Activated CD4-positive, alpha-beta memory T cell treated with anti-CD3 and anti-CD28 coated beads, Interleukin-2, amount 10 ng/mL, durations not matched to agents 7 days and 5 days (primary cell): ENCODE results near the gene INTS1. TPM values are rescaled to one million over a fixed set of nuclear protein-coding genes. Genes with fewer than 3 reads are reported as not detected.

ENCODE experiments used
- CTCF ChIA-PET: fragments of 350-600 bp; sonication (Branson Sonifier 250); formaldehyde crosslinking; loops from one replicate; lab custom pipeline; 2021; ENCODE audit warnings: antibody characterized with exemption, inconsistent platforms; lab: Charles Lee
- POLR2A ChIA-PET: fragments of 350-600 bp; sonication (Branson Sonifier 250); formaldehyde crosslinking; loops from one replicate; lab custom pipeline; 2021; ENCODE audit warnings: antibody characterized with exemption; lab: Charles Lee
- DNase-seq: peaks from one replicate; pipeline ENCODE4 v3.0.0-alpha.2; 2020
- H3K27ac Mint-ChIP-seq: one replicate; pipeline ENCODE4 v1.8.0; 2021; ENCODE audit warnings: mild to moderate bottlenecking, mixed read lengths
- H3K27me3 Mint-ChIP-seq: one replicate; pipeline ENCODE4 v1.8.0; 2021; ENCODE audit warnings: mixed read lengths
- H3K36me3 Mint-ChIP-seq: one replicate; pipeline ENCODE4 v1.8.0; 2021; ENCODE audit warnings: low read depth, mixed read lengths
- H3K4me1 Mint-ChIP-seq: one replicate; pipeline ENCODE4 v1.8.0; 2021; ENCODE audit warnings: mixed read lengths
- H3K4me3 Mint-ChIP-seq: one replicate; pipeline ENCODE4 v1.8.0; 2021; ENCODE audit warnings: mild to moderate bottlenecking, mixed read lengths
- H3K9me3 Mint-ChIP-seq: one replicate; pipeline ENCODE4 v1.8.0; 2021; ENCODE audit warnings: mixed read lengths
- total RNA-seq, 2 experiments: library from RNA; stranded (reverse); gene quantifications; one replicate each; pipeline ENCODE4 v1.2.3, GENCODE V29; 2021

The INTS1 gene, protein sequence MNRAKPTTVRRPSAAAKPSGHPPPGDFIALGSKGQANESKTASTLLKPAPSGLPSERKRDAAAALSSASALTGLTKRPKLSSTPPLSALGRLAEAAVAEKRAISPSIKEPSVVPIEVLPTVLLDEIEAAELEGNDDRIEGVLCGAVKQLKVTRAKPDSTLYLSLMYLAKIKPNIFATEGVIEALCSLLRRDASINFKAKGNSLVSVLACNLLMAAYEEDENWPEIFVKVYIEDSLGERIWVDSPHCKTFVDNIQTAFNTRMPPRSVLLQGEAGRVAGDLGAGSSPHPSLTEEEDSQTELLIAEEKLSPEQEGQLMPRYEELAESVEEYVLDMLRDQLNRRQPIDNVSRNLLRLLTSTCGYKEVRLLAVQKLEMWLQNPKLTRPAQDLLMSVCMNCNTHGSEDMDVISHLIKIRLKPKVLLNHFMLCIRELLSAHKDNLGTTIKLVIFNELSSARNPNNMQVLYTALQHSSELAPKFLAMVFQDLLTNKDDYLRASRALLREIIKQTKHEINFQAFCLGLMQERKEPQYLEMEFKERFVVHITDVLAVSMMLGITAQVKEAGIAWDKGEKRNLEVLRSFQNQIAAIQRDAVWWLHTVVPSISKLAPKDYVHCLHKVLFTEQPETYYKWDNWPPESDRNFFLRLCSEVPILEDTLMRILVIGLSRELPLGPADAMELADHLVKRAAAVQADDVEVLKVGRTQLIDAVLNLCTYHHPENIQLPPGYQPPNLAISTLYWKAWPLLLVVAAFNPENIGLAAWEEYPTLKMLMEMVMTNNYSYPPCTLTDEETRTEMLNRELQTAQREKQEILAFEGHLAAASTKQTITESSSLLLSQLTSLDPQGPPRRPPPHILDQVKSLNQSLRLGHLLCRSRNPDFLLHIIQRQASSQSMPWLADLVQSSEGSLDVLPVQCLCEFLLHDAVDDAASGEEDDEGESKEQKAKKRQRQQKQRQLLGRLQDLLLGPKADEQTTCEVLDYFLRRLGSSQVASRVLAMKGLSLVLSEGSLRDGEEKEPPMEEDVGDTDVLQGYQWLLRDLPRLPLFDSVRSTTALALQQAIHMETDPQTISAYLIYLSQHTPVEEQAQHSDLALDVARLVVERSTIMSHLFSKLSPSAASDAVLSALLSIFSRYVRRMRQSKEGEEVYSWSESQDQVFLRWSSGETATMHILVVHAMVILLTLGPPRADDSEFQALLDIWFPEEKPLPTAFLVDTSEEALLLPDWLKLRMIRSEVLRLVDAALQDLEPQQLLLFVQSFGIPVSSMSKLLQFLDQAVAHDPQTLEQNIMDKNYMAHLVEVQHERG (N-terminal part only)
- 10 to 100 TPM; 79.2 to 87.5 TPM for total RNA-seq

DNA sequence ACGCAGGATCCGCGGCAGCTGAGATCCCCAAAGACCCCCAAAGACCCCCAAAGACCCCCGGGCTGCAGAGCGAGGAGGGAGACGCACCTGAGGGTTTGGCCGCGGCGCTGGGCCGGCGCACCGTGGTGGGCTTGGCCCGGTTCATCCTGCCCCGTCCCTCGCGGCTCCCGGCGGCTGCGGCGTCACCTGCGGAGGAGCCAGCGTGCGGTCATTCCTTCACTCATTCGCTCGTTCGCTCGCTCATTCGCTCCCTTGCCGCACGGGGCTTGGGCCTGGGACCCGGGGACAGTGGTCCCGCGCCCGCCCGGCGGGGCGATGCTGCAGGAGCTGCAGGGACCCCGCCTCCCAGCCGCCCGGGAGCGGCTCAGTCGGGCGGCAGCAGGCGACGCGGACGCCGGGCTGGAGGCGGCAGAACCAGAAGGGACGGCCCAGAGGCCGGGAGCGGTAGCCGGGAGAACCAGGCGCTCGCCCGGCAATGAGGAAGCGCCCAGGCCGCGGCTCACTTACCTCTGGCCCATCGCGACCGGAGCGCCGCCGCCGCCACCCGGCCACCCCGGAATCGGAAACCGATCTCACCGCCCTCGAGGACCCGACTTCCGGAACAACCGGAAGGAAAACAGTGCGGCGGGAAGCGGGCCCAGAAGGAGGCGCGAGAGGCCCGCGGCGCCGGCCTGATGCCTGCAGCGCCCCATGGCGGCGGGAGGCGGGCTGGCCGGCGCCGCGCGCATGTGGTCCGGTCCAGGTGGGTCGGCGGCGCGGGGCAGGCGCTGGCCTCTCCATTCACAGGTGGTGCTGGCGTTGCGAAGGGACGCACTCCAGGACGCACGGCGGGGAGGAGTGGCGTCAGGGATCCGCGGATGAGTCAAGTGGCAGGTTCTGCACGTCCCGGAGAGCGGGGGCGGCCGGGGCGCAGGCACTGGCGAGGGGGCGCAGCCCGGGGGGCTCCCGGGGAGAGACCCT, at the start of gene INTS1:
INTS1 (minus strand) TSS at position 574 of the 960 bp plus-strand sequence; CDS start at position 145, 429 bp downstream.
- POLR2A ChIA-PET = interaction anchor here (1.1 to 1.5 kb wide), 2 partner anchors 66 to 850 kb away, joined by 3 read pairs; partner anchors contain the start of gene EIF3B
- peak; percentile 92 for DNase-seq
- CTCF ChIA-PET = interaction anchor here (0.6 to 1.5 kb wide), 5 partner anchors 9 to 66 kb away, joined by 3 to 5 read pairs (median 4); partner anchors contain the start of gene TMEM184A
- H3K4me1 Mint-ChIP-seq = peaks cover 47% of the 10 kb centered on the region
- H3K27ac Mint-ChIP-seq = peak within 1 kb of the TSS; percentile 75
- H3K4me3 Mint-ChIP-seq = peak within 1 kb of the TSS; percentile 84
- H3K9me3 Mint-ChIP-seq = no peaks in the 10 kb centered on the region
- H3K36me3 Mint-ChIP-seq = peaks cover 24% of the 10 kb centered on the region
- no peaks in the 10 kb centered on the region for H3K27me3 Mint-ChIP-seq

DNA sequence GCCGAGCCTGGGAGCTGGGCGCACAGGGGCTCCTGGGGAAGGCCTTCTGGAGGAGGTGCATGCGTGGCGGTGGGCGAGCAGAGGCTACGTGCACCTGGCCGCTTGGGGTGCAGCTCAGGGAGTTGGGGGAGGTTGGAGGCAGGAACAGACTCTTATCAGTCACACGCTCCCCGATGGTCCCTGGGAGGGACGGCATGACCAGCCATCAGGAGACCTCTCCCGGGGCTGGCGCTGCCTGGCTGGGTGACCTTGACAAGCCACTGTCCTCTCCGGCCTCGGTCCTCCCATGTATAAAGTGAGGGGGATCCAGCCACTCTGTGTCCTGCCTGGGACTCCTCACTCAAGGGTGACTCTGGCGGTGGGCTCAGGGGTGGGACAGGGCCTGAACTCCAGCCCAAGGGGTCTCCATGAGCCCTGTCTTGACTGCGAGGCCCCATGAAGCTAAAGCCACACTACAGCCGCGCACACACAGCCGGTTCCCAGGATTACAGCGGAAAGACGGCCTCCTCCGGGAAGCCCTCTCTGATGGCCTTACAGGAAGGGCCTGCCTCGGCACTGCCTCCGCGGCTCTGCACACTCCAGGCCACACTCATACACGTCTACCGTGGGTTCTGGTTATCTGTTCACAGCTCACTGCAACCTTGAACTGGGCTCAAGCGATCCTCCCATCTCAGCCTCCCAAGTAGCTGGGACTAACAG, 49.5 kb upstream of the INTS1 start:
- Mint-ChIP-seq H3K27ac (no peak overlapping the region), H3K4me3 (no peak overlapping the region), H3K27me3 (no peaks in the 10 kb centered on the region), H3K36me3 (no peaks in the 10 kb centered on the region), H3K9me3 (no peaks in the 10 kb centered on the region), H3K4me1 (no peaks in the 10 kb centered on the region)
- ChIA-PET POLR2A (no interaction called here), CTCF (no interaction called here)
- no peak for DNase-seq

DNA sequence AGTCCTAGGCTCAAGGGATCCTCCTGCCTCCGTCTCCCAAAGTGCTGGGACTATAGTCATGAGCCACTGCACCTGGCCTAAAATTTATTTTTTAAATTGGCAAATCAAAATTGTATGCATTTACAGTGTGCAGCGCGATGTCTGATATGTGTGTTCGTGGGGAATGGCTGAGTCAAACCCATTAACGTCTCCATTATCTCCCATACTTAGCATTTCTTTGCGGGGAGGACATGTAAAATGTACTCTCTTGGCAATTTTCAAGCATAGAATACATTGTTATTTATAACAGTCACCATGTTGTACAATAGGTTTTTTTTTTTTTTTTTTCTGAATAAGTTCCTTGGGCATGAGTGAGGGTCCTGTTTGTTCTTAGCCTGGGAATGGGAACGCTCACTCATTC, 48.0 kb upstream of the INTS1 start:
- H3K9me3 Mint-ChIP-seq = no peaks in the 10 kb centered on the region
- H3K4me1 Mint-ChIP-seq = no peaks in the 10 kb centered on the region
- no peak overlapping the region for H3K4me3 Mint-ChIP-seq
- ChIA-PET CTCF (no interaction called here), POLR2A (no interaction called here)
- no peak for DNase-seq
- H3K27ac Mint-ChIP-seq = no peak overlapping the region
- H3K27me3 Mint-ChIP-seq = no peaks in the 10 kb centered on the region
- no peaks in the 10 kb centered on the region for H3K36me3 Mint-ChIP-seq

DNA sequence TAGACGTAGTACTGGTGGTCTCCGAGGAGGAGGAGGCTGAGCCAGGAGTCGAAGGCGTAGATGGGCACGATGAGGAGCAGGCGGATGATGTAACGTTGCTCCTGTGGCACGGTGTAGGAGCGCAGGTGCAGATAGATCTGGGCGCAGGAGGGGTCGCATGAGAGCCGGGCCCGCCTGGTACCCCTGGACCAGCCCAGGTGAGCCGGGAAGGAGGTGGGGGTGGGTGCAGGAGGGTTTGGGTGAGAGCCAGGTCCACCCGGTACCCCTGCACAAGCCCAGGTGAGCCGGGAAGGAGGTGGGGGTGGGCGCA, 46.6 kb upstream of the INTS1 start:
- no peaks in the 10 kb centered on the region for H3K27me3 Mint-ChIP-seq
- POLR2A ChIA-PET = no interaction called here
- no peak for DNase-seq
- H3K36me3 Mint-ChIP-seq = no peaks in the 10 kb centered on the region
- no peaks in the 10 kb centered on the region for H3K4me1 Mint-ChIP-seq
- H3K27ac Mint-ChIP-seq = no peak overlapping the region
- H3K4me3 Mint-ChIP-seq = no peak overlapping the region
- H3K9me3 Mint-ChIP-seq = no peaks in the 10 kb centered on the region
- CTCF ChIA-PET = no interaction called here

DNA sequence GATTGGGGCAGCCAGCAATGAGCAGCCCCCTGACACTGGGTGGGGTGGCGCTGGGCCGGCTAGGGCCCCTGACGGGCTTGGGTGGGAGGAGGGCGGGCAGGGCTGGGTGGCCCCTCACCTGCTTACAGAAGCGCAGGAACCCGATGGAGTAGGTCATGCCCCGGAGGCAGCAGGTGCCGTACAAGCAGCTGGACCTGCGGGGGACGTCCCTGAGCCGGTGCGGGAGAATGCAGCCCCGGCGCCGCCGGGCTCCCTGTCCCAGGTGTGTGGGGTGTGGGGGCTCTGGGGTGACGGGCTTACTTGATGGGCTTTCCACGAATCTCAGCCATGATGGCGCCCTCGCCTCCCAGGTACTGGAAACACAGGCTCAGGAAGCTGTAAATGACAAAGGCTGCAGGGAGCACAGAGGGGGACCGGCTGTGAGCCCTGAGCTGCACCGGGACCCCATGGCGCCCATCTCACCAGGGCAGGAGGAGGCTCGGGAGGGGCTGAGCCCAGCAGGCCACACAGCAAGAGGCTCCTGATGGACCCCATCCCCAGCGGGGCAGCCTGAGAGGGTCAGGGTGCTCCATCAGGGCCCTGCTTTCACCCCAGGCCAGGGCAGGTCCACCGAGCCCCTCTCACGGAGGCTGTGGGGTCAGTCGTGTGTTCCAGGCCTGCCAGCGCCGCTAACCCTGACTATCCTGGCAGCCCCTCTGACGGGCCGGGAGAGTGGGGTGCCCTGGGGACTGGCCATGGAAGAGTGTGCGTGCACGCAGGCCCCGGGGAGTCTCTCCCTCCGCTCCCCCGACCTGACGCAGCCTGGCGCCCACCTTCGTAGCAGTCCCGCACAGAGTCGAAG, 46.0 kb upstream of the INTS1 start:
- H3K27ac Mint-ChIP-seq = no peak overlapping the region
- ChIA-PET CTCF (no interaction called here), POLR2A (no interaction called here)
- DNase-seq = no peak
- H3K36me3 Mint-ChIP-seq = no peaks in the 10 kb centered on the region
- H3K4me1 Mint-ChIP-seq = no peaks in the 10 kb centered on the region
- H3K27me3 Mint-ChIP-seq = no peaks in the 10 kb centered on the region
- H3K9me3 Mint-ChIP-seq = no peaks in the 10 kb centered on the region
- H3K4me3 Mint-ChIP-seq = no peak overlapping the region

DNA sequence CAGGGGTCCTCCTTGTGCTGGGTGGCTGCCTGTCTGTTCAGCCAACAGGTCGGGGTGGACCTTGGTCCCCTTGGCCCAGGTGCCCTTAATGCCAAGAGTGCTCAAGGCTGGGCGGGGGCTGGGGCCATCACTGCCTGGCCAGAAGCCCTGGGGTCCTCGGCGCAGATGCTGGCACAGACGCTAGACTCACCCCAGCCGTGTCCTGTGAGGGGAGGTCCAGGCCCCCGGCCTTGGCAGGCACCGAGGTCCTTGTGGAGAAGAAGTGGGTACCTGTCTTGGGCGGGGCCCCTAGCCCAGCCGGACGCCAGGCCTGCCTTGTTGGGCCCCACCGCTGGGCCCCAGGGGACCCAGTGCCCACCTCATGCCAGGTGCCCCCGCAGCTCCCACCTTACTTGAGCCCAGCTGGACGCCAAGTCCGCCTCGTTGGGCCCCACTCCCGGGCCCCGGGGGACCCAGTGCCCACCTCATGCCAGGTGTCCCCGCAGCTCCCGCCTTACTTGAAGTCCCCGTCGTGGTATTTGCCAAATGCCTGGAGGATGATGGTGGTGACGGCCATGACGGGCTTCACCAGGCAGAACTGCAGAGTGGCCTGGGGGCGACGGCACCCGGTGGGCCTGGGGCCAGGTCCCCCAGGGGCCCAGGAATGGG, 45.3 kb upstream of the INTS1 start:
- H3K27ac Mint-ChIP-seq = no peak overlapping the region
- no peaks in the 10 kb centered on the region for H3K36me3 Mint-ChIP-seq
- no peak overlapping the region for H3K4me3 Mint-ChIP-seq
- CTCF ChIA-PET = no interaction called here
- H3K4me1 Mint-ChIP-seq = no peaks in the 10 kb centered on the region
- no peaks in the 10 kb centered on the region for H3K27me3 Mint-ChIP-seq
- POLR2A ChIA-PET = no interaction called here
- no peaks in the 10 kb centered on the region for H3K9me3 Mint-ChIP-seq
- no peak for DNase-seq

DNA sequence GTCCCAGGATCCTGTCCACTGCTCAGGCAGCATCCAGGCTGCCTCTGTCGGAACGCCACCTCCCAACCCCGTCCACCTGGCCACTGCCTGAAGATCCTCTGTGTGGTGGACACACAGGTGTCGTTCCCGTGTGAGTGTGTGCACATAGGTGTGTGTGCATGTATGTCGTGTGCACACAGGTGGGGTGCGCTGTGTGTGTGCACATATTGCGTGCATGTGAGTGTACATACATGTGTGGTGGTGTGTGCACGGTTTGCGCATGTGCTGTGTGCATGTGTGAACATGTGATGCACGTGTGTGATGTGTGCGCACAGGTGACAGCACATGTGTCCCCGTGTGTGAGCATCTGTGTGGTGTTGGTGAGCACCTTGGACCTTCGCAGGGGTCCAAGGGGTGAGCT, 44.8 kb upstream of the INTS1 start:
- POLR2A ChIA-PET = no interaction called here
- H3K36me3 Mint-ChIP-seq = no peaks in the 10 kb centered on the region
- H3K4me3 Mint-ChIP-seq = no peak overlapping the region
- H3K27ac Mint-ChIP-seq = peak overlapping the region; percentile 24
- no peaks in the 10 kb centered on the region for H3K27me3 Mint-ChIP-seq
- no peak for DNase-seq
- no peaks in the 10 kb centered on the region for H3K4me1 Mint-ChIP-seq
- H3K9me3 Mint-ChIP-seq = no peaks in the 10 kb centered on the region
- CTCF ChIA-PET = no interaction called here

DNA sequence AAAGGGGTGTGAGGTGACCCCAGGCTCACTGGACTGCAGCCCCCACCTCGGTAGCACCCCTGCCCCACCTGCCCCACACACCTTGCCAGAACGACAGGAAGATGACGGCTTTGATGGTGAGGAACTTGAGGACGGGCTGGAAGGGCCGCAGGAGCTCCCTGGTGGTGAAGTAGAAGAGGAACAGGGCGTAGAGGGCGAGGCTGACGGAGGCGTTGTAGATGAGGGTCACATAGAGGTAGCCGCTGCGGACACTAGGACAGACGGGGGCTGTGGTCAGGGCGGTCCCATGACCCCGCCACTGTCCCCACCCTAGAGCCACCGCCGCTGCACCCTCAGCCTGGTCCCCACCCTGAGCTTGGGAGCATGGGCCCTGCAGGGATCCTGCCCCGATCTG, 44.2 kb upstream of the INTS1 start:
- H3K4me3 Mint-ChIP-seq = no peak overlapping the region
- H3K4me1 Mint-ChIP-seq = no peaks in the 10 kb centered on the region
- no peak for DNase-seq
- CTCF ChIA-PET = no interaction called here
- no peaks in the 10 kb centered on the region for H3K9me3 Mint-ChIP-seq
- no peaks in the 10 kb centered on the region for H3K36me3 Mint-ChIP-seq
- H3K27me3 Mint-ChIP-seq = no peaks in the 10 kb centered on the region
- POLR2A ChIA-PET = no interaction called here
- H3K27ac Mint-ChIP-seq = no peak overlapping the region

DNA sequence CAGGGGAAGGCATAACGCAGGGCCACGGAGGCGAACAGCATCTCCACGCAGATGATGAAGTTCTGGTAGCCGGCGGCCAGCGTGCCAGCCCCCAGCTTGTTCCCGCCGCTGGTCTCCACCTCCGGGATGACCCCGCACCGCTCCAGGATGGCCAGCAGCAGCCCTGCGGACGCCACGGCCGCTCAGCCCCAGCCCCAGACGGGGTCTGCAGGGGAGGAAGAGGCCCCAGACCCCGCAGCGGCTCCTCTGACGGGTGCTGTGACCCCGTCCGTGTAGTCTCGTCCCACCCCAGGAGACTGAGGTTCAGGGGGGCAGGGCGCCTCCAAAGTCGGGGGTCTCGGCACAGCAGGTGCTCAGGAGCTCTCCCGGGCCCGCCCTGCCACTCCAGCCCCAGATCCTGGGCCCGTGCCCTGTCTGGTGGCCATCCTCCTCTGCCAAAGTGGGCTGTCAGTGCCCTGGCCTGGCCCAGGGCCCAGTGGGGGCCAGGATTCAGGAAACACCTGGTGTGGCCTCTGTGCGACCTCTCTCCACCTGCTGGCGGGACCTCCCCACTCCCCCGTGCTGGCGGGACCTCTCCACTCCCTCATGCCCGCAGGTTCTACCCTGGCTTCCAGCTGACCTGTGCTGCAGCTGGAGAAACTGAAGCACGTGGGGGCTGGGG, 43.7 kb upstream of the INTS1 start:
- H3K36me3 Mint-ChIP-seq = no peaks in the 10 kb centered on the region
- POLR2A ChIA-PET = no interaction called here
- DNase-seq = no peak
- CTCF ChIA-PET = no interaction called here
- no peaks in the 10 kb centered on the region for H3K27me3 Mint-ChIP-seq
- no peak overlapping the region for H3K4me3 Mint-ChIP-seq
- no peaks in the 10 kb centered on the region for H3K9me3 Mint-ChIP-seq
- H3K4me1 Mint-ChIP-seq = no peaks in the 10 kb centered on the region
- H3K27ac Mint-ChIP-seq = no peak overlapping the region

DNA sequence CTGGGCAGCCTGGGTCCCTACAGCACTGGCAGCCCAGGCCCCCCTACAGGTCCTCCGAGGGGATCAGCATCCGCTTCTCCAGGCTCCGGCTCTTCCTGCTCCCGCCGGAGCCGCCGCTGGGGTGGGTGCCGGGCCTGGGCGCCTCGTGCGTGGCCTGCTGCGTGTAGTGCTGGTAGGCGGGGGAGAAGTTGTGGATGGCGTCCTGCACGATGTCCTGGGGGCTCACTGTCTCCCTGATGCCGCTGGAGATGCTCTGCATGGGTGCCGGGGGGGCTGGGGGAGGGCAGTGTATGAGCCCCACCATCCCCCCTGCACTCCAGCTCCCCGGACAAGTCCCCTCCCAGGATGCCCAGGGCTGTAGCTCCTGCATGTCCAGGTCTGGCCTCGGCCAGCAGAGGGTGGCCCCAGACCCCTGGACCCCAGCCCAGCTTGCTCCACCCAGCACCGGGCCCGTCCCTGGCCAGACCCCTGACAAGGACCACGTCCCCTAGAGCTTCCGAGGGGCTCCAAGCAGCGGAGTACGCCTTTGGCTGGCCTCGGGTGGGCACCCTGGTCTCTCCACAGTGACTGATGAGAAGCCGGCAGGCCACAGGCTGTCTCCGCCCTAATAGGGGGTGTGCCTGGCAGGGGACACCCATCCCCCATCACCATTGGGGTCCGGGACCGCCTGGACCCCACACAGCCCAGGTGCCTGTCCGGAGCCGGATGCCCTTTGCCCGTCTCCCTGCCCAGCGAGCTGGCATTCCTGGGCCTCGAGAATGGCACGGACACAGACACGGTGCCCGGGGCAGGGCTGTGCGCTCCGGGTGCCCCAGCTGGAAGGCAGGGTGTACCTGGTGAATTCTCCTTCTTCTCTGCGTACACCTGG, 43.0 kb upstream of the INTS1 start:
- no peak for DNase-seq
- Mint-ChIP-seq H3K4me1 (no peaks in the 10 kb centered on the region), H3K27ac (no peak overlapping the region), H3K9me3 (no peaks in the 10 kb centered on the region), H3K27me3 (no peaks in the 10 kb centered on the region), H3K36me3 (no peaks in the 10 kb centered on the region), H3K4me3 (no peak overlapping the region)
- CTCF ChIA-PET = no interaction called here
- POLR2A ChIA-PET = interaction anchor here (1.7 kb wide), 1 partner anchor 9 kb away, joined by 5 read pairs; the partner anchor contains the start of gene TMEM184A
